ENCODE data around the gene ABLIM1. TPM values are rescaled to one million over a fixed set of nuclear protein-coding genes. Genes with fewer than 3 reads are reported as not detected.

Gene ABLIM1
- total RNA-seq, 4 donors from 2014 or later: 185 to 345 (median 304) TPM

DNA sequence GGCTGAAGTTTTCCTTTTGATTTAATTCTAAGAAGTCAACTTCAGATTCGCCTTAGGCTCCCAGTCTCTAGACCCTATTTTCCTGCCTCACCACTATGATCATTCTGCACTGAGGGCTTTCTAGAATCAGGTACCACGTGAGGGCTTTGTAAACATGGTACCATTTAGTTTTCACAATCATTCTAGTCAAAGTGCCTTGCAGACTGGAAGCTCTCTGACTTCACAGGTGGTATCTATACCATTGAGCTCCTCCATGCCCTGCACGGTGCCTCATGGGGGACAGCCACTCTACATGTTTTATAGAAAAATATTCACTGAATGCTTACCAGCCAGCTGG is 106.5 kb downstream of the ABLIM1 start:
- peak overlapping the region; percentile 9 to 73 (median 60) for H3K27ac ChIP-seq
- TF ChIP-seq POLR2A (IDR thresholded peaks at IDR 0.05): no peak
- TF ChIP-seq, protein P1, sequence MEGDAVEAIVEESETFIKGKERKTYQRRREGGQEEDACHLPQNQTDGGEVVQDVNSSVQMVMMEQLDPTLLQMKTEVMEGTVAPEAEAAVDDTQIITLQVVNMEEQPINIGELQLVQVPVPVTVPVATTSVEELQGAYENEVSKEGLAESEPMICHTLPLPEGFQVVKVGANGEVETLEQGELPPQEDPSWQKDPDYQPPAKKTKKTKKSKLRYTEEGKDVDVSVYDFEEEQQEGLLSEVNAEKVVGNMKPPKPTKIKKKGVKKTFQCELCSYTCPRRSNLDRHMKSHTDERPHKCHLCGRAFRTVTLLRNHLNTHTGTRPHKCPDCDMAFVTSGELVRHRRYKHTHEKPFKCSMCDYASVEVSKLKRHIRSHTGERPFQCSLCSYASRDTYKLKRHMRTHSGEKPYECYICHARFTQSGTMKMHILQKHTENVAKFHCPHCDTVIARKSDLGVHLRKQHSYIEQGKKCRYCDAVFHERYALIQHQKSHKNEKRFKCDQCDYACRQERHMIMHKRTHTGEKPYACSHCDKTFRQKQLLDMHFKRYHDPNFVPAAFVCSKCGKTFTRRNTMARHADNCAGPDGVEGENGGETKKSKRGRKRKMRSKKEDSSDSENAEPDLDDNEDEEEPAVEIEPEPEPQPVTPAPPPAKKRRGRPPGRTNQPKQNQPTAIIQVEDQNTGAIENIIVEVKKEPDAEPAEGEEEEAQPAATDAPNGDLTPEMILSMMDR (IDR thresholded peaks at IDR 0.05): no peak
- H3K4me1 ChIP-seq: peaks cover 4 to 42% (median 13%) of the 10 kb centered on the region in 3 donors
- H3K36me3 ChIP-seq: peaks cover 0 to 2% (median 0%) of the 10 kb centered on the region in 3 donors
- intact Hi-C loops (cut with DNase I): loop anchor here (5.0 to 10.0 kb wide), 2 partner anchors 141 to 233 kb away; no protein-coding TSS in a partner anchor
- H3K27me3 ChIP-seq: no peaks in the 10 kb centered on the region
- WGBS, 2 donors: 49 to 58% methylated on average over 3 of the region's 3 CpGs
- H3K4me3 ChIP-seq: peak overlapping the region in 2 of 4 donors; percentile 24 to 50
- no peak for DNase-seq
- H3K9me3 ChIP-seq: no peaks in the 10 kb centered on the region

DNA sequence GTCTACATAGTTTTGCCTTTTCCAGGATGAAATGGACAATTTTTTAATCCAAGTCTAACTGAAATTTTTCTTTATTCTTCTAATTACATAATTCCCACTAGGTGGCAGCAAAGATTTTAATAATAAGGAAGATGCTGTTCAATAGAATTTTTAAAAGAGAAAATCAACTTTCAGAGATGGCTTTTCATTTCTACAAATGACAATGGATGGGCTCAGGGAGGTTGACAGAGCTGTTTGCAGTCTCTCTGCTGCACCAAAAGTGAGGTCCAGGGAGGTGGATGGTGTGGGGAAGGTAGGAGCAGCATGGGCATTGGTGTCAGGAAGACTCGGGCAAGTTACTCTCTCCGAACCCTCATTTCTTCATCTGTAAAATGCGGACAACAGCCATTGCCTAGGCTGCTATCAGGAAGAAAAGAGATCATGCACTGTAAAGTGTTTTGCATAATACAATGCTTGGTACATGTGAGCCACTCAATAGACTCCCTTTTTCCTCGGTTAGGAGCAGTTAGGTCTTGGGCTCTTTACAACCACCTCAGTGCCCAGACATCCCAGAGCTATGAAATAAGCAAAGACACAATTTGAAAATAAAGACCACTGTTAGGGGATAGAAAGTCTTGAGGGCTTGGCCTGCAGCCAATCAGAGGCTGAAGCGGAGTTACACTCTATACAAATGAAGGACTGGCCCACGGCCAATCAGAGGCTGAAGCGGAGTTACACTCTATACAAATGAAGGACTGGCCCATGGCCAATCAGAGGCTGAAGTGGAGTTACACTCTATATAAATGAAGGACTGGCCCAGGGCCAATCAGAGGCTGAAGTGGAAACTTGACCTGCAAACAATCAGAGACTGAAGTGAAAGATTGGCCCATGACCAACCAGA is 107.1 kb downstream of the ABLIM1 start:
- TF ChIP-seq, protein P1 (IDR thresholded peaks at IDR 0.05): peak; percentile 13 to 69 (median 46)
- TF ChIP-seq POLR2A (IDR thresholded peaks at IDR 0.05): no peak
- H3K4me1 ChIP-seq: peaks cover 5 to 48% (median 13%) of the 10 kb centered on the region in 3 donors
- H3K9me3 ChIP-seq: no peaks in the 10 kb centered on the region
- intact Hi-C loops (cut with DNase I): loop anchor here (5.0 to 10.0 kb wide), 2 partner anchors 141 to 234 kb away; no protein-coding TSS in a partner anchor
- H3K36me3 ChIP-seq: peaks cover 0 to 8% (median 0%) of the 10 kb centered on the region in 3 donors
- DNase-seq: no peak
- H3K27ac ChIP-seq: peak overlapping the region; percentile 9 to 73 (median 60)
- WGBS, 2 donors: 37 to 40% methylated on average over 7 of the region's 7 CpGs
- H3K4me3 ChIP-seq: peak overlapping the region in 3 of 4 donors; percentile 15 to 50 (median 24)
- H3K27me3 ChIP-seq: no peaks in the 10 kb centered on the region

DNA sequence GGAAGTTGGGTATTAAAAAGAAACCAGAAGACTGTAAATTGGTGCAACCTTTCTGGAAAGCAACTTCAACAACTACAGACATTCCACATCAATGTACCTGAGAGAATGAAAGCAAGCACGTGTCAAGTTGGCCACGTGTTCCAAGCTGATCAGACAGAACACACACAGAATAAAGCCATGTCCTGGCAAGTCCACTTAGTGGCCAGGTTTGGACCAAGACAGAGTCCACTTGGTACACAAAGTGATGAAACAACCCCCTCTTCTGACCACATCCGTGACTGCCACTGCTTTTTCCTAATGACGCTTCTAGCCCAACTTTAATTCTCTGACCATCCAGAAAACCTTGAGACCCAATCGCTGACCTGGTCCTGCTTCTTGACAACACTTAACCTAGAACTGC is 109.4 kb downstream of the ABLIM1 start:
- Histone ChIP-seq H3K36me3 (peaks cover 0 to 23% (median 0%) of the 10 kb centered on the region in 3 donors), H3K27ac (peak overlapping the region in 1 of 4 donors; percentile 19), H3K9me3 (no peaks in the 10 kb centered on the region), H3K4me3 (no peak overlapping the region), H3K4me1 (peaks cover 21 to 71% (median 25%) of the 10 kb centered on the region in 3 donors), H3K27me3 (no peaks in the 10 kb centered on the region)
- intact Hi-C loops (cut with DNase I): loop anchor here (5.0 to 10.0 kb wide), 2 partner anchors 76 to 234 kb away; no protein-coding TSS in a partner anchor
- TF ChIP-seq, protein P1 (IDR thresholded peaks at IDR 0.05): peak in 4 of 6 experiments; percentile 19 to 49 (median 31)
- TF ChIP-seq POLR2A (IDR thresholded peaks at IDR 0.05): no peak
- DNase-seq: no peak
- 39 to 47% methylated on average over 5 of the region's 5 CpGs for WGBS, 2 donors

DNA sequence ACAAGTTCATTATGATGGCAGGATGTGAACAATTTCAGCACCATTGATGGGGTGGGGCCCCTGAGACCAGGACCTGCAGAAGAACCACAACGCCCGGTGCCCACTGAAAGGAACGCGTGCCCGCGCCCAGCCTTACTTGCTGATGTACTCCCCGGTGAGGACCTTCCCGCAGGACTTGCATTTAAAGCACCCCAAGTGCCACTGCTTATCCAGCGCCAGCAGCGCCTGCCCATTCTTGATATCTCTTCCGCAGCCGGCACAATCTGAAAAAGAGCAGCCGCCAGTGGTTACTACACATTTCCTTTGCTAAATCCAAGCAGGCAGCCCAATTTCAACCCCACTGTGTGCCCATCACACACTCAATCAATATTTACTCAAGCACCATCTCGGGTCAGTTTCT is 110.6 kb downstream of the ABLIM1 start:
- Histone ChIP-seq H3K27ac (peak overlapping the region in 3 of 4 donors; percentile 25 to 90 (median 68)), H3K27me3 (no peaks in the 10 kb centered on the region), H3K4me3 (no peak overlapping the region), H3K4me1 (peaks cover 23 to 79% (median 27%) of the 10 kb centered on the region in 3 donors), H3K36me3 (peaks cover 0 to 31% (median 0%) of the 10 kb centered on the region in 3 donors), H3K9me3 (no peaks in the 10 kb centered on the region)
- WGBS, 2 donors: 65 to 85% methylated on average over 10 to 13 of the region's 14 CpGs
- TF ChIP-seq, protein P1 (IDR thresholded peaks at IDR 0.05): no peak
- no peak for TF ChIP-seq POLR2A (IDR thresholded peaks at IDR 0.05)
- DNase-seq: no peak
- intact Hi-C loops (cut with DNase I): loop anchor here (5.0 to 10.0 kb wide), 2 partner anchors 75 to 233 kb away; no protein-coding TSS in a partner anchor

DNA sequence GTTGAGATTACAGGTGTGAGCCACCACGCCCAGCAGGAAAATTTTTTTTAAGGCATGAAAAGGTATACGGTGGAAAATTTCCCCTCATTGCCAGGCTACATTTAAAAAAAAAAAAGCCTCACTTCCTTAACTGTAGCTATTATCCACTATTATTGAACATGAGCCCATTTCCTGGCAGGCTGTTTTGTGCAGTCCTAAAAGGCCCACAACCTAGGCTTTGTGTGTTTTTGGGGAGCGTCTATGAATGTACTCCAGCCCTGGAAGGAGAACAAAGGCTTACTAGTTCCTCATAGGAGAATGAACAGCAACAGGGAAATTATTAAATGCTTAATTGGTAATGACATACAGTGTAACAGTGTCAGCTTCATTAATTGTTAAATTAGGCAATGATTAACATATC is 111.0 kb downstream of the ABLIM1 start:
- Histone ChIP-seq H3K4me3 (no peak overlapping the region), H3K27ac (peak overlapping the region in 3 of 4 donors; percentile 45 to 90 (median 68)), H3K27me3 (no peaks in the 10 kb centered on the region), H3K9me3 (no peaks in the 10 kb centered on the region), H3K36me3 (peaks cover 0 to 31% (median 0%) of the 10 kb centered on the region in 3 donors), H3K4me1 (peaks cover 25 to 79% (median 29%) of the 10 kb centered on the region in 3 donors)
- WGBS, 2 donors: 29 to 36% methylated on average over 3 of the region's 3 CpGs
- TF ChIP-seq, protein P1 (IDR thresholded peaks at IDR 0.05): no peak
- TF ChIP-seq POLR2A (IDR thresholded peaks at IDR 0.05): no peak
- intact Hi-C loops (cut with DNase I): loop anchor here (5.0 to 10.0 kb wide), 2 partner anchors 75 to 232 kb away; no protein-coding TSS in a partner anchor
- DNase-seq: no peak
